K562 (cell line): ENCODE results near the gene JUND. TPM values are rescaled to one million over a fixed set of nuclear protein-coding genes. Genes with fewer than 3 reads are reported as not detected.

ENCODE experiments used
- ATF3 ChIP-seq, 2 experiments: fragments of 450-650 bp in 1 of 2; sonication (generic) in 1 of 2; formaldehyde crosslinking in 1 of 2; IDR thresholded peaks in 1 of 2; conservative IDR thresholded peaks in 1 of 2; 2 replicates each; pipeline versions ENCODE4 v1.6.1 to v1.8.1; 2016 to 2023; ENCODE audit warnings: mild to moderate bottlenecking in 2 of 2, moderate library complexity in 2 of 2, inconsistent platforms in 1 of 2, missing genetic modification reagents in 1 of 2
- BCOR ChIP-seq: fragments of 450-650 bp; IDR thresholded peaks from 2 replicates; pipeline ENCODE4 v1.6.1; 2016
- CREB3L1 ChIP-seq: fragments of 450-650 bp; IDR thresholded peaks from 2 replicates; pipeline ENCODE4 v1.6.1; 2014; ENCODE audit warnings: low read depth, mild to moderate bottlenecking, moderate library complexity, borderline replicate concordance
- DPF2 ChIP-seq: fragments of 450-650 bp; IDR thresholded peaks from 2 replicates; pipeline ENCODE4 v1.6.1; 2016
- EP400 ChIP-seq: fragments of 450-650 bp; IDR thresholded peaks from 2 replicates; pipeline ENCODE4 v1.6.1; 2017; ENCODE audit warnings: antibody characterized with exemption, mild to moderate bottlenecking, moderate library complexity
- ESRRA ChIP-seq: fragments of 450-650 bp; IDR thresholded peaks from 2 replicates; pipeline ENCODE4 v1.6.1; 2014; ENCODE audit warnings: low read depth, mild to moderate bottlenecking, moderate library complexity, borderline replicate concordance
- FOSL1 ChIP-seq: fragments of 200-800 bp; sonication (Bioruptor generic); conservative IDR thresholded peaks from 2 replicates; pipeline ENCODE4 v1.6.1; 2016; ENCODE audit warnings: missing genetic modification characterization, missing compliant biosample characterization
- HMGN3 ChIP-seq: IDR thresholded peaks from 2 replicates; pipeline ENCODE4 v1.6.1; 2011; ENCODE audit warnings: borderline replicate concordance, low read depth, mild to moderate bottlenecking, mixed read lengths, low read length; ENCODE audit not compliant: insufficient read length; ENCODE audit errors: extremely low read depth
- JUN ChIP-seq, 2 experiments: sonication (generic) in 1 of 2; formaldehyde crosslinking in 1 of 2; IDR thresholded peaks; 2 replicates each; pipeline versions ENCODE4 v1.6.1 to v1.8.0; 2012 to 2022; ENCODE audit warnings: borderline replicate concordance in 2 of 2, mild to moderate bottlenecking in 2 of 2, improper control_type of control experiment in 1 of 2, low read depth in 1 of 2, low read length in 1 of 2, missing genetic modification reagents in 1 of 2
- JUND ChIP-seq, 2 experiments: IDR thresholded peaks; 2 replicates in 1 of 2; 3 replicates in 1 of 2; pipeline ENCODE4 v1.6.1; 2011; ENCODE audit warnings: borderline replicate concordance in 2 of 2, low read depth in 2 of 2, low read length in 2 of 2, improper control_type of control experiment in 1 of 2, missing biosample characterization in 1 of 2, missing genetic modification characterization in 1 of 2, missing genetic modification reagents in 1 of 2
- LEF1 ChIP-seq: fragments of 450-650 bp; IDR thresholded peaks from 2 replicates; pipeline ENCODE4 v1.6.1; 2016; ENCODE audit warnings: mild to moderate bottlenecking
- NR1H2 ChIP-seq: sonication (generic); formaldehyde crosslinking; IDR thresholded peaks from 2 replicates; pipeline ENCODE4 v1.4.0; 2020; ENCODE audit warnings: mild to moderate bottlenecking, missing genetic modification reagents
- RBM22 ChIP-seq: fragments of 200-400 bp; formaldehyde crosslinking; IDR thresholded peaks from 2 replicates; pipeline ENCODE4 v1.6.1; 2018; ENCODE audit warnings: low read length, low read depth; ENCODE audit not compliant: poor library complexity, severe bottlenecking
- SPI1 ChIP-seq: IDR thresholded peaks from 2 replicates; pipeline ENCODE4 v1.6.1; 2011; ENCODE audit warnings: low read depth, low read length, control low read depth, borderline replicate concordance
- SRSF9 ChIP-seq: fragments of 200-400 bp; formaldehyde crosslinking; IDR thresholded peaks from 2 replicates; pipeline ENCODE4 v1.6.1; 2017; ENCODE audit warnings: low read depth, low read length, borderline replicate concordance
- SUPT5H ChIP-seq: fragments of 450-650 bp; IDR thresholded peaks from 2 replicates; pipeline ENCODE4 v1.6.1; 2016
- TCFL5 ChIP-seq: fragments of 250-450 bp; sonication (Bioruptor Pico); conservative IDR thresholded peaks from 2 replicates; pipeline ENCODE4 v1.6.1; 2021; ENCODE audit warnings: mild to moderate bottlenecking, moderate library complexity, matching md5 sums
- VEZF1 ChIP-seq: fragments of 200-800 bp; sonication (Bioruptor generic); IDR thresholded peaks from 2 replicates; pipeline ENCODE4 v1.6.1; 2017; ENCODE audit warnings: missing genetic modification characterization, missing compliant biosample characterization
- XRCC5 ChIP-seq: fragments of 200-400 bp; formaldehyde crosslinking; IDR thresholded peaks from 2 replicates; pipeline ENCODE4 v1.6.1; 2017; ENCODE audit warnings: low read depth, mild to moderate bottlenecking, low read length
- ZBTB2 ChIP-seq: fragments of 450-650 bp; IDR thresholded peaks from 2 replicates; pipeline ENCODE4 v1.6.1; 2016; ENCODE audit warnings: antibody characterized with exemption
- ZNF24 ChIP-seq: fragments of 450-650 bp; IDR thresholded peaks from 2 replicates; pipeline ENCODE4 v1.6.1; 2016
- polyA plus RNA-seq, 8 experiments: library from polyadenylated mRNA; depleted of rRNA in 4 of 8; stranded (reverse) in 5 of 8; unstranded in 3 of 8; fragments of >200 nt; fragmentation: Nextera tagmentation in 2 of 8; fragmentation: Illumina TruSeq in 1 of 8; extraction: Ambion mirVana in 2 of 8; extraction: Trizol in 1 of 8; gene quantifications; 2 replicates each; pipeline versions ENCODE4 v1.2.1 to v1.2.3, GENCODE V29; 2011 to 2014; ENCODE audit warnings: inconsistent platforms in 1 of 8, missing spikeins in 1 of 8
- total RNA-seq, 7 experiments: library from RNA; depleted of rRNA in 6 of 7; stranded (reverse); fragments of >200 nt in 6 of 7; fragmentation: Illumina TruSeq in 2 of 7; extraction: Trizol in 2 of 7; gene quantifications; 2 replicates each; pipeline versions ENCODE4 v1.2.1 to v1.2.3, GENCODE V29; 2011 to 2021; ENCODE audit warnings: low replicate concordance in 1 of 7

The JUND gene
- total and polyA plus RNA-seq, 9 of the 15 experiments (the other 6 are each of a cell fraction or from before 2014, with no cell fraction given) = 6.4 to 286 (median 42.3) TPM

- peak; percentile 20; the same call in 1 of the 2 replicates for TF ChIP-seq ZBTB2
- TF ChIP-seq VEZF1 = peak; percentile 53
- peak; percentile 74 for TF ChIP-seq BCOR
- TF ChIP-seq SRSF9 = no peak
- peak; percentile 96 for TF ChIP-seq ATF3 (IDR thresholded peaks at IDR 0.05)
- peak; percentile 92 for TF ChIP-seq ATF3 (CRISPR knock-in tag; conservative IDR thresholded peaks at IDR 0.05)
- TF ChIP-seq NR1H2 (CRISPR knock-in tag) = no peak
- TF ChIP-seq LEF1 = peak; percentile 69
- TF ChIP-seq FOSL1 (tag) = peak; percentile 96
- TF ChIP-seq JUND (IDR thresholded peaks at IDR 0.05; ENCODE audit: borderline replicate concordance, low read depth, low read length) = peak; percentile 99
- TF ChIP-seq JUND (tag; IDR thresholded peaks at IDR 0.05; ENCODE audit: borderline replicate concordance, low read depth, low read length) = no peak
- TF ChIP-seq ESRRA = peak; percentile 57
- TF ChIP-seq ZNF24 = peak; percentile 58; the same call in 1 of the 2 replicates
- TF ChIP-seq SPI1 = peak; percentile 94
- peak; percentile 82 for TF ChIP-seq DPF2
- TF ChIP-seq HMGN3 = peak; percentile 90
- no peak for TF ChIP-seq TCFL5
- peak; percentile 41; the same call in 1 of the 2 replicates for TF ChIP-seq CREB3L1
- peak; percentile 65 for TF ChIP-seq EP400
- peak; percentile 95 for TF ChIP-seq JUN (IDR thresholded peaks at IDR 0.05; ENCODE audit: borderline replicate concordance, low read depth, low read length)
- TF ChIP-seq JUN (CRISPR knock-in tag; IDR thresholded peaks at IDR 0.05; ENCODE audit: borderline replicate concordance) = no peak
- TF ChIP-seq RBM22 = peak; percentile 62
- TF ChIP-seq SUPT5H = no peak
- TF ChIP-seq XRCC5 = peak; percentile 10; the same call in 1 of the 2 replicates
Observed at GRCh38 chr19:18274781-18275356, 6.6 kb downstream of the JUND start (continued).
